Activated T-cell treated with anti-CD3 and anti-CD28 coated beads for 1 hour (primary cell): ENCODE results near the gene STOML1.
"Not testable (repeated sequence)": the region's sequence is repeated elsewhere in the genome, so short reads cannot be mapped to it uniquely, and the experiment has no call there.

Experiments
- DNase-seq: peaks from one replicate; pipeline ENCODE4 v3.0.0-alpha.2; 2020; ENCODE audit warnings: low read depth

Gene STOML1

DNA sequence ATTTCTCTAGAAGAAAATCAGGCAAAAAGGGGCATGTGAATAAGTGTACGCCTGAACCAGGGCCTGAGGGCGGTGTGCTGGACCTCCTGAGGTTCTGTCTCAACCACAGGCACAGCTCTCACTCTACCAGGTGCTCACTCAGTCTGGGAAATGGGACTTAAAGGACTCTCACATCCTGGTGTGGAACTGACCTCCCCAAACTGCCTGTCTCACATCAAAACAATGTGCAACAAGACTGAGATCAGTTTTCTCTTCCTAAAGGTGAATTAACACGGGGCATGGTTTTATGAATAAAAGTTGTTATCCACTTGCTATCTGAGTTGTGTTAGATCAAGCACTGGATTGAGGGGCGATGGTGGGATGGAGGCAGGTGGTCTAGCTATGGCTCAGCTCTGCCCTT is 4.8 kb downstream of the STOML1 start:
- no peak for DNase-seq

DNA sequence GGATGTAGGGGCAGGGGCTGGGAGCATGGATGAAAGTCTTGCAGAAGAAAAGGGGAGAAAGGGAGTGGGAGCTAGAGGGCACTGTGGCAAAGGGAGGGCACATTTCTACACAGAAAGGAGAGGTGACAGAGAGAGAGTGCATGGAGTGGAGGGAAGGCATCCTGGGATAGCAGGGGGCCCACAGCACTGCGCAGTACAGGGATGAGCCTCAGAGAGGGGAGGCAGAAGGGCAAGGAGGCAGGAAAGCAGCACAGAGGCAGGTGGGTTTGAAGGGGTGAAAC is 5.4 kb downstream of the STOML1 start:
- DNase-seq: no peak

DNA sequence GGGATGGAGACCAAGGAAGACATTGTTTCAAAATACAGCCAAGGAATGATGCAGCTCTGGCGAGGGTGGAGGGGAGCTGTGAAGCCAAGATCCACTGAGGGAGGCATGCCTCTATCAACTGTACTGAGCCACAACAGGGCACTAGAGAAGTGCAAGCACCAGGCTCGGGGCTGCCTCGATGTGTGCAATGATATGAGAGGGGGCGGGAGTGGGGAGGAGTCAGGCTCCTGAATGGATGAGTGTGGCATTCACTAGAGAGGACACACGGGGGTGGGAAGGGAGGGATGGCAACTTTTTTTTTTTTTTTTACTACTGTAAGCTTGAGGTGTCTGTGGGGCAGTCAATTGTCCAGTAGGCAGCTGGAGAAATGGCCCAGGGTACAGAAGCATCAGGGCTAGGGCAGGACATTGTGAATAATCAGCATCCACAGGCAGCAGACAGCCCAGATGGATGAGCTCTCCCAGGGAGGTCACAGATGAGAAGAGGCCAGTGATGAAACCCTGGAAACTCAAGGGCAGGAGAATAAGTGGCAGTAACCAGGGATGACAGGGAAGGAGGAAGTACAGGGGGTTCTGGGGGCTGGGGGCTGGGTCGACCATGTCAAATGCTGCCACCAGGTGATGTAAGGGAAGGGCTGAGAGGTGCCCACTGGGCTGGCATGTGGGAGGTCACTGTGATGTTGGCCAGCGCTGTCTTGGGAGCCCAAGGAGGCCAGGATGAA is 5.9 kb downstream of the STOML1 start:
- no peak for DNase-seq

DNA sequence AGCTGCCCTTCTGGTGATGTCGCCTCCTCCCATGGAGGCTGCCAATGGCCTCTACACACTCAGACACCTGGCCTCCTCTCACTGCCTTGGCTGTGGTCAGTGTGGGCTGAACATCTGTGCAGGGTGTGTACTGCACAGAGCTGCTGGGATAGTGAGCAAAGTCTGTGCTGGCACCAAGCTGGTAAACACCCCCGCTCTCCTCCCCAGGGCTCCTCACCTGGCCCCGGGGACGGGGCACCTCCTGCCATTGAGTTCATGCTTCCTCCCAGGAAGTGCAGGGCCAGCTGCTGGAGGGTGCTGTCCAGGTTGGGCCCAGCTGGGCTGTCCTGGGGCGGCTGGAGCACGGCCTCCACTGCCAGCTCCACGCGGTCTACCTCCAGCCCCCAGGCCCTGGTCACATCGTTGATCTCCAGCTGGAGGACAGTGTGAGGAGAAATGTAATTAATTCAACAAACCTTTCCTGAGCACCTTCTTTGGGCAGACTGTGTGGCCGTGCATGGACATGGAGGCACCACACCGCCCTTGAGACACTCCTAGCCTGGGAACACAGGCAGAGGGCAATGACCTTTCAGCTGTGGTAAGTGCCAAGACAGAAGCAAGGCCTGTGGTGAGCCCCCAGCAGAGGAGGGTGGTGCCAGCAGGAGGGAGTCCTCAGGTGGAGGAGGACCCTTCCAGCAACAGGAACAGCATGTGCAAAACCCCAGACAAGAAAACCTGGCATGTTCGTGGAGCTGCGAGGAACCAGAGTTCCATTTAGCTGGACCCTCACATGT is 6.8 kb downstream of the STOML1 start:
- no peak for DNase-seq

DNA sequence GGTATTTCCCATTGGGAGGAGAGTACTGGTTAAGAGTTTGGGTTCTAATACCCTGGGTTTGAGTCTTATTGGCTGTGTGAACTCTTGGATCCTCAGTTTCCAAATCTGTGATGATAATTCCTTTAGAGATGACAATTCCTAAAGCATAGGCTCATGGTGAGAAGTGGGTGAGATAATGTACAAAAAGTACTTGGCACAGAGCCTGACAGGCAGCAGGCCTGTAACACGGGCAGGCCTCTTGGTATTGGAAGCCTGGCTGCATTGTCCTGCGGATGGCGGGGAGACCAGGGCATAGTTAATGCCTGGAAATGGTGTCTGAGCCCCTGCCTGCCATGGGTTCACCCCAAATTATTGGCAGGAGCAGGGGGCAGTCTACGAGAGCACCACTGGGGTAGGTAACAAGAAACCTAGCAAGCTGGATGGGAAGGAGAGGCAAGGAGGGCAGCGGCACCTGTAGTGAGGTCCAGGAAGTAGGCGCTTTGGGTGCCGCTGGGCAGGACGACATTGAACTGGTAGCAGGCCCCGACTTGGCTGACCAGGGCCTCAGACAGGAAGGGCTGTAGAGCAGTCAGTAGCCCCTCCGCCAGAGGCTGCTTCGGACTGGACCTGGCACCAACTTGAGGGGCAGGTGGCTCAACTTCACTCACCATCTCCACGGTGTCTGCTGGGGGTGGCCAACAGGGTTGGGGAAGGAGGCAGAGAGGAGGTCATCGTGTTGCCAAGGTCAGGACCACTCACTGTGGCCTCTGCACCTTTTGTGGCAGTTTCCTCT is 7.7 kb downstream of the STOML1 start:
- no peak for DNase-seq

DNA sequence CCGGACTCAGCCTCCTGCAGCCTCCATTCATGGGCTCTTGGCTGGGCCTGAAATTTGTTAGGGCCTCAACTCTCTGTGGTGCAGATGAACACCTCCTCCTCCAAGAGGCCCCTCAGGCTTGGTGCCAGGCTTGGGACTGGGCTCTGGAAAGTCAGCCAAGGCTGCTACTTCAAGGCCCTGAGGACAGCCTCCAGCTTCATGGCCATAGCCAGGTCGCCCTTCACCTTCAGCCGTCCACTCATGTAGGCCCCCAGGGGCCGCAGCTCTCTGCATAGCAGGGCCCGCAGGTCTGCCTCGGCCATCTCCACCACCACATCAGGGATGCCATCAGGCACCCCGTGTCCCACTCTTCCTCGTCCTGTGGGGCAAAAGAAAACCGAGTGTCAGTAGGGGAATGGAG is 8.3 kb downstream of the STOML1 start:
- DNase-seq: no peak

DNA sequence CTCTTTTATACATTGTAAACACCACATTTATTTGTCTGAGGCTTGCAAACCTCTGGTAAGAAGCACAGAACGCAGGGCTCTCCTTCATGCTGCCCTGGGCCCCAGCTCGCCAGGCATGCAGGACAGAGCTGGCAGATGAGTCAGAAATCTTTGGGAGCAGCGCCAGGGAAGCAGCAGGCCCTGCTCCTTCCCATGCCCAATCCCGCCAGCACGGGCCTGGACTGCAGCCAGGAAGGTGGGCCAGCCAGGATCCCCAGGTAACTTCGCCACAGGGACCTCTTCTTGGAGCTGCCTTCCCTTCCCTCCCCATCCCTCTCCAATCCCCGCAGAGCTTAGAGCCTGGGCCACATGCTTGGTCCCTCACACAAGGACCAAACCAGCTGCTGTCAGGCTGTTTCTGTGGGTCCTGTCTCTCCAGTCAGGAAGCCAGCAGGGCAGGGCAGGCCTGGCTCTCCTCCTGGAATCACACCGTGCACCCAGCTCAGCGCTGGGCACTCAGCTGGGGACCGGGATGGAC is 8.8 kb downstream of the STOML1 start:
- DNase-seq: no peak

DNA sequence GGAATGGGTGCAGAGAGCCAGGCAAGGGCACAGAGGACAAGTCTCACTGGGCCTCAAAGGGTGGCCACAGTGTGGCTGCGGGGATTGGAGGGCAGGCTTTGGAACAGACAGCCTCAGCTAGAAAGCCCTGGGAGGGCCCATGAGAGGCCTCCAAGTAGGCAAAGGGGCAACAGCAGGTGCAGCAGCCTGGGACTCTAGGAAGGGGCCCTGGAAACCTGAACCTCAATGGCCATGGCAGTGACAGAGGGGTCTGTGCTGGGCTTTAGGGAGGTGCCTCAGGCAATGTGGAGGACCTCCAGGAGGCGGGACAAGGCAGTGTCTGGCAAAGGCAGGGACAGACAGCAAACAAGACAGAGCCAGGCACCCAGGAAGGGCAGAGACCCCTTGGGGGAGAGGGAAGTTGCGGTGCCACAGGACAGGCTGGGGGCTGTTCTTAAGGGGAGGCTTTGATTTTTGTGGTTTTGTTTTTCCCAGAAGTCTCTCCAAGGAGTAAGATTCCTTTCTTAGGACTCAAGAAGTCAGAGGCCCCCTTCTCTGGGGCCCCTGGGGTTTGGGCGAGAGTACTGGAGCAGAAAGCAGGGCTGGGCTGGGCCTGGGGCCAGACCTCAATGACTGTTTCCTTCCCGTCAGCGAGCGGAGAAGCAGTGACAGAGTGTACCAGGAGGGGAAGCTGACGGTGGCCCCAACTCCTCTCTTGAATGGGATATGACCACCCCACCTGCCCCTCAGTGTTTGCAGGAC is 9.7 kb downstream of the STOML1 start:
- no peak for DNase-seq

DNA sequence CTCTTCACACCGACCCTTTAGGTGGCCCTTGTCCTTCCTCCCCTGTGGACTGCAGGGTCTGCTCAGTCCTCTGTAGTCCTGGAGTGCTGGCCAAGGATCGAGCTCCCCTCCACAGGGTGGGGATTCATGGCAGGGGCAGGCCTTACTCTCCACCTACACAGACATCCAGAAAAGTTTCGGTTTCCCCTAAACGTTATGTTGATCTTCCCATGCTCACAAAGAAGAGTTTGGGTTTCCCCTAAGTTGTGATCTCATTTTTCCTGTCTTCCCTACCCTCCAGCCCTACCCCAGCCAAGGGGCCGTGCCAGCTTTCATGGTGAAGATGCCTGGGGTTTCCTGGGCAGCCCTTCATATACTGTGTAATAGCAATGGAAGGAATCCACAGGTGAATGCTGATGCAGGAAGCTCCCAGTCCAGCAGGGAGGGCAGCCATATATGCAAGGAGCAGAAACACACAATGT is 10.3 kb downstream of the STOML1 start:
- no peak for DNase-seq

DNA sequence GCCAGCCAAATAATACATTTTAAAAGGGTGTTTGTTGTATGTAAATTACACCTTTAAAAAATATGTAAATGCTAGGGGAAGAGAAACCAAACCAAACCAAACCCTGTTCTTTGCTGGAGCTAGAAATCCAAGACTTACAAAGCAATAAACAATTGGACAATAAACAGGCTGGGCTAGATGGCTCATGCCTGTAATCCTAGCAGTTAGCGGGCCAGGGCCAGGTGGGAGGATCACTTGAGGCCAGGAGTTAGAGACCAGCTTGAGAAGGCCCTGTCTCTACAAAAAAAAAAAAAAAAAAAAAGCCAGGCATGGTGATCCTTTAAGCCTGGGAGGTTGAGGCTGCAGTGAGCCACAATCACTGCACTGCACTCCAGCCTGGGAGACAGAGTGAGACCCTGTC is 12.5 kb downstream of the STOML1 start:
- DNase-seq: no peak

DNA sequence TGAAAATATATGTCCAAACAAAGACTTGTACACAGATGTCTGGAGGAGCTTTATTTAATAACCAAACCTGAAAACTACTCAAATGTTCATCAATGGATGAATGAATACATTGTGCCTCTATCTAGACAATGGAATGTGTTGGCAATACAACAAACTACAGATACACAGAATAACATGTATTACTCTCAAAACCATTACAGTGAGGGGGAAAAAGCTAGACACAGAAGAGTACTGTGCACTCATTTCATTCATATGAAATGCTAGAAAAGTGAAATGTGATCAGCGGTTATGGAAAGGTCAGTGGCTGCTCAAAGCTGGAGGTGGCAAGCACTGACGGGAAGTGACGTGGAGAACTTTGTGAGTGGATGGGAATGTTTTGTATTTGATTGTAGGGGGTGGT is 13.2 kb downstream of the STOML1 start:
- DNase-seq: no peak

DNA sequence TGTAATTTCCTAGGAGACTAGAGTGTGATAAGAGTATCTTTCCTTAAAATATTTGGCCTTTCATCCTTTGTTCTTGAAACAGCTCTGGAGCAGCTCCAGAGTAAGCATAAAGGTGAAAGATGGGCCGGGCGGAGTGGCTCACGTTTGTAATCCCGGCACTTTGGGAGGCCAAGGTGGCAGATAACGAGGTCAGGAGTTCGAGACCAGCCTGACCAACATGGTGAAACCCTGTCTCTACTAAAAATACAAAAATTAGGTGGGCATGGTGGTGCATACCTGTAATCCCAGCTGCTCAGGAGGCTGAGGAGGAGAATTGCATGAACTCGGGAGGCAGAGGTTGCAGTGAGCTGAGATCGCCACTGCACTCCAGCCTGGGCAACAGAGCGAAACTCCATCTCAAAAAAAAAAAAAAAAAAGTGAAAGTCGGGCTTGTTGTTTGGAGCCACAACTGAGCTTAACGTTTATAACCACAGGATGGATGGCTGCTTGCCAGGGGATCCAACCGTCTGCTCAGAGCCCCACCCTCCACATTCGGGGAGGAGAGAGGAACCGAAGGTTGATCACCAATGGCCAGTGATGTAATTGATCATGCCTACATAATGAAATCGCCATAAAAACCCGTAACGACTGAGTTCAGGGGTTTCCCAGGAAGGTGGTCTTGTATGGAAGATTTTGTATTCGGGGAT is 16.5 kb downstream of the STOML1 start:
- DNase-seq: not testable (repeated sequence)

DNA sequence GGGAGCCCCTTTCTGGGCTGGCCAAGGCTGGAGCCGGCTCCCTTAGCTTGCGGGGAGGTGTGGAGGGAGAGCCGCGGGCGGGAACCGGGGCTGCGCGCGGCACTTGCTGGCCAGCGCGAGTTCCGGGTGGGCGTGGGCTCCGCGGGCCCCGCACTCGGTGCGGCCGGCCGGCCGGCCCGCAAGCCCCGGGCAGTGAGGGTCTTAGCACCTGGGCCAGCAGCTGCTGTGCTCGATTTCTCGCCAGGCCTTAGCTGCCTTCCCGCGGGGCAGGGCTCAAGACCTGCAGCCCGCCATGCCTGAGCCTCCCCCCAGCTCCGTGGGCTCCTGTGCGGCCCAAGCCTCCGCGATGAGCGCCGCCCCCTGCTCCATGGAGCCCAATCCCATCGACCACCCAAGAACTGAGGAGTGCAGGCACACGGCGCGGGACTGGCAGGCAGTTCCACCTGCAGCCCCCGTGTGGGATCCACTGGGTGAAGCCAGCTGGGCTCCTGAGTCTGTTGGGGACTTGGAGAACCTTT is 18.4 kb downstream of the STOML1 start:
- DNase-seq: not testable (repeated sequence)

DNA sequence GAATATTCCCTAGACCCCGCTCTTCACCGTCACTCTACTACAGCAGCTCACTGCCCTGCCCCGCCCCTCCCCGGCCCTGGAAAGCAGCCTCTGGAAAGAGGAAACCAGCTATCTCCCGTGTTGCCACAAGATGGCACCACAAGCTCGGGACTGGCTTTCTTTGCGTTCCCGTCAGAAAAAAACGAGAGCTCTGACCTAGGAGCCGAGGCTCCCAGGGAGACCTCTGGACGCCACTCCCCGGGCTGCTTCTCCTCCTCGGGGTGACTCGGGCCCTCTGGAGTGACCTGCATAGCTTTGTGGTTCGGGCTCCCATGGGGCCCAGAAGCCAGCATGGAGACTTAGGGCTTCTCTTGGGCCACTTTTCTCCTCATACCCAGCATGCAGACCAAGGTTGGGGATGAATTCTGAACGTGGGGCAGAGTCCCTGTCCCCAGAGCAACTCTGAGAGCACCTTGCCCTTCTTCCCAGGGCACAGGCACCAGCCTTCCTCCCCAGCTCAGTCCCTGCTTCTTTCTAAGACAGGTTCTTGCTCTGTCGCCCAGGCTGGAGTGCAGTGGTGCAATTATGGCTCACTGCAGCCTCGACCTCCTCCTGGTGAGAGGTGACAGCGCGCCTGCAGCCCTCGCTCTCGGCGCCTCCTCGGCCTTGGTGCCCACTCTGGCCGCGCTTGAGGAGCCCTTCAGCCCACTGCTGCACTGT is 19.0 kb downstream of the STOML1 start:
- DNase-seq: peak; percentile 70

DNA sequence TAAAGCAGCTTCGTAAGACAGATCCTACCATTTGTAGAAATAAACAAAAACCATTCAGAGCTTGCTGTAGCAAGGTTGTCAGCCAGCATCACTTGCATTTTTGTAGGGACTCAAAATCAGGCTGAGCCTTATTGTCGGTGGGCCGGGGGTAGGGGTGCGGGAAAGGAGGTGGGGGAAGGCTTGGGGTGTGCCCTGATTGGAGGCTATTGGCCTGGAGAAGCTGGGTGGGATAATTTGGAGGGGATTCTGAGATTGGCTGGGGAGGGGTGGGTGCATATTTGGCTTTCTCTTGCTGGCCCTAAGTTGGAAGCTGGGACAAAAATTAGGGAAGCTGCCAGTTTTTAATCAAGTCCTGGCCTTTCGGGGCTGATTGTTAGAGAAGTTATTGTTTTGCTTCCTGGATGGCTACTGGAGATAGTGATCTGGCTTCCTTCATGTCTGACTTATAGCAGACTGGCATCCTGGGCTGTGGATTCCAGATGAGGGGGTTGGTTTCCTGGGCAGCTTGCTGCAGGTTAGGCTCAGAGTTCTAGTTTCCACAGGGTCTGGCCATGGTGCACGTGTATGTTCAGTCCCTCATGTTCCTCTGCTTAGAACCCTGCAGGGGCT is 22.8 kb downstream of the STOML1 start:
- DNase-seq: no peak

DNA sequence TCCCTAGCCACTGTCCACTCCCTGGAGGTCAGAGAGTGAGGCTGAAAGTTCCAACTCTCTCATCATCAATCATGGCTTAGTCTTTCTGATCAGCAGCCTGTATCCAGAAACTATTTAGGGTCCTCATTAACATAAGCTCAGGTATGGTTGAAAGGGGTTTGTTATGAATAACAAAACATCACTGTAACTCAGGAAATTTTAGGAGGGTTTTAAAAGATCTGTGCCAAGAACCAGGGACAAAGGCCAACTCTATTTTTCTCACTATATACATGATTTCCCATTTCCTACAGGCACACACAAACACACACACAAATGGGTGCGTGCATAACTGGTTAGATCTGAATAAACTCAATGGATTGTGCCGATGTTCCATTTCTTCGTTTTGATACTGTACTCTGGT is 23.6 kb downstream of the STOML1 start:
- DNase-seq: no peak

DNA sequence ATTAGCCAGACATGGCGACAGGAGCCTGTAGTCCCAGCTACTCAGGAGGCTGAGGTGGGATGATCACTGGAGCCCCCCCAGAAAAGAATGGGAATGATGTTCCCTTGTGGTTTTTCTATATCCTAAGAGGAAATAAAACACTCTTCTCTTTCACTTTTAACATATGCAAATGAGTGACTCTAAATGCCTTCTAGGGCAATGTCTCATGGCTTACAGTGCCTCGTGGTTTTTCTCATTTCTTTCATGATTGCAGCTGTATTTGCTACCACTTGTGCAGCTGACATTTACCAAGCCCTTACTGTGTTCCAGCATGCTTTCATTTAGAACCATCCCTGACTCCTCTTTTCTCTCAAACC is 26.4 kb downstream of the STOML1 start:
- no peak for DNase-seq

DNA sequence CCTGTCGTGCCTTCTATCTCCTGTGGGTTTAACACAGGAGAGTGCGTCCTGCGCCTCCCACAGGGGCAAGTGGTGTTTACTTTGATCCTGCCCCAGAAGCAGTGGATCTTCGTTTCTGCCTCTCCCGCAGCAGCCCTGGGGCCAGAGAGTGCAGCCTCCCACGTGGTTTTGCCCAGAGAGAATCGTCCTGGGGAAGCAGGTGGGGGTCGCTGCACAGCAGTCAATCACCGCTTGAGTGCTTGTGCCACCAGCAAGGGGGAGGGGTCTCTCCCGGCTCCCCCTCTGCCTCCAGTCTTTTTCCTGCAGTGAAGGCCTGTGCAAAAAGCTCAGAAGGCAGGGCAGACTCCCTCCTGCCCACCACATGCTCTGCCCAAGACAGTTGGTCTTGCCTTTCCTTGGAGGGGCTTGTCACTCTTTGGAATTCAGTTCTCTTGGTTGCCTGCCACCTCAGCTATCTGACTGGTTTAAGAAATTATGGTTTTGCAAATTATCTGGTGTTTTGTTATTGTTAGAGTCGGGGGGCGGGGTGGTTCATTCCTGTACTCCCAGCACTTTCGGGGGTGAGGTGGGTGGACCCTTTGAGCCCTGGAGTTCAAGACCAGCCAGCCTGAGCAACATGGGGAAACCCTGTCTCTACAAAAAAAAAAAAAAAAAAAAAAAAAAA is 26.9 kb downstream of the STOML1 start:
- no peak for DNase-seq

DNA sequence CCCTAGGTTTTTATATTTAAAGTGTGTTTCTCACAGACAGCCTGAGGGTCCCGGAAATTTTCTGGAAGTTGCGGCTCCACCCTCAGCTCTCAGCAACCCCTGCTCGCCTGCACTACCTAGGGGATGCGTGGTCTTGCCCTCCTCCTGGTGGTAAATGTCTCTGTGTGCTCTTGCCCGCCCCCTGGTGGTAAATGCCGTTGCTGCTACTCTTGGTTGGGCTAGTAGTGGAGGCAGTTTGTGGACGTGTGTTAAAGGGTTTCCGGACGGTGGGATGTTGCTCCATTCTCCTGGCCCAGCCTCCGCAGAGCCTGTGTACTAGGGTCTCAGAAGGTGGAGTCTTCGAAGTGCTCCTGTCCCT is 27.4 kb downstream of the STOML1 start:
- peak; percentile 91 for DNase-seq

DNA sequence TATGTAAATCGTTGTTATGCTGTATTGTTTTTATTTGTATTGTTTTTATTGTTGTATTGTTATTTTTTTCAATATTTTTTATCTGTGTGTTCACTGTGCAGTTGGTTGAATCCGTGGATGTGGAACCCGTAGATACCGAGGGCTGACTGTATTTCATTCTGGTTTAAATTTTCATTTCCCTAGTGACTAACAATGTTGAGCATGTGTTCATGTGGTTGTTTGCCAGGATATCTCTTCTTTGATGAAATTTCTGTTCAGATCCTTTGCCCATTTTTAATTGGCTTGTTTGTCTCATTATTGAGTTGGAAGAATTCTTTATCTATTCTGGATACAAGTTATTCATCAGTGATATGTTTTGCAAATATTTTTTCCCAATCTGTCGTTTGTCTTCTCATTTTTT is 29.7 kb downstream of the STOML1 start:
- DNase-seq: no peak
